GM12878 (cell line): ENCODE results near the gene PPP4R1. TPM values are rescaled to one million over a fixed set of nuclear protein-coding genes. Genes with fewer than 3 reads are reported as not detected.

Experiments used
- BACH1 ChIP-seq: fragments of 450-650 bp; IDR thresholded peaks from 2 replicates; pipeline ENCODE4 v1.6.1; 2017; ENCODE audit warnings: mild to moderate bottlenecking, borderline replicate concordance
- E4F1 ChIP-seq: fragments of 450-650 bp; IDR thresholded peaks from 2 replicates; pipeline ENCODE4 v1.6.1; 2018; ENCODE audit warnings: borderline replicate concordance, mild to moderate bottlenecking; ENCODE audit not compliant: partially characterized antibody
- ESRRA ChIP-seq: IDR thresholded peaks from 2 replicates; pipeline ENCODE4 v1.6.1; 2012; ENCODE audit warnings: mild to moderate bottlenecking, low read length, improper control_type of control experiment
- IRF5 ChIP-seq: fragments of 450-650 bp; IDR thresholded peaks from 2 replicates; pipeline ENCODE4 v1.6.1; 2017; ENCODE audit warnings: borderline replicate concordance
- RELA ChIP-seq: fragments of 450-650 bp; IDR thresholded peaks from 2 replicates; pipeline ENCODE4 v1.8.0; 2014; ENCODE audit warnings: borderline replicate concordance; ENCODE audit not compliant: partially characterized antibody
- ZNF592 ChIP-seq: fragments of 450-650 bp; IDR thresholded peaks from 2 replicates; pipeline ENCODE4 v1.6.1; 2017; ENCODE audit warnings: mild to moderate bottlenecking, moderate library complexity
- polyA plus RNA-seq, 11 experiments: library from polyadenylated mRNA; depleted of rRNA in 4 of 11; unstranded in 6 of 11; stranded (reverse) in 5 of 11; fragments of >200 nt; fragmentation: Nextera tagmentation in 4 of 11; fragmentation: Illumina TruSeq in 1 of 11; extraction: Ambion mirVana in 4 of 11; extraction: Trizol in 1 of 11; gene quantifications; 1 replicate in 1 of 11; 2 replicates in 10 of 11; pipeline versions ENCODE4 v1.2.1 to v1.2.3, GENCODE V29; 2011 to 2016; ENCODE audit warnings: inconsistent platforms in 2 of 11, missing spikeins in 2 of 11, low read depth in 1 of 11
- total RNA-seq, 4 experiments: library from RNA; depleted of rRNA in 3 of 4; stranded (reverse); fragments of >200 nt in 3 of 4; fragmentation: Illumina TruSeq in 1 of 4; extraction: Trizol in 1 of 4; gene quantifications; 2 replicates each; pipeline versions ENCODE4 v1.2.1 to v1.2.3, GENCODE V29; 2013 to 2021

PPP4R1 gene
- total and polyA plus RNA-seq, 10 of the 15 experiments (the other 5 are each of a cell fraction or from before 2014, with no cell fraction given), result 10.9 to 44.4 (median 26.0) TPM

- no peak for TF ChIP-seq ZNF592
- TF ChIP-seq ESRRA, result no peak
- TF ChIP-seq IRF5, result no peak
- no peak for TF ChIP-seq BACH1
- no peak for TF ChIP-seq E4F1
- no peak for TF ChIP-seq RELA
Observed at GRCh38 chr18:9516437-9517064, 97.8 kb downstream of the PPP4R1 start (continued).
